Globus pallidus (tissue), 1 donor: ENCODE data around the gene UIMC1.
"Not testable (repeated sequence)": the region's sequence is repeated elsewhere in the genome, so short reads cannot be mapped to it uniquely, and the experiment has no call there.

Source experiments
- DNase-seq: peaks from one replicate; pipeline ENCODE4 v3.0.0-alpha.2; 2015; ENCODE audit warnings: low spot score

Gene UIMC1

DNA sequence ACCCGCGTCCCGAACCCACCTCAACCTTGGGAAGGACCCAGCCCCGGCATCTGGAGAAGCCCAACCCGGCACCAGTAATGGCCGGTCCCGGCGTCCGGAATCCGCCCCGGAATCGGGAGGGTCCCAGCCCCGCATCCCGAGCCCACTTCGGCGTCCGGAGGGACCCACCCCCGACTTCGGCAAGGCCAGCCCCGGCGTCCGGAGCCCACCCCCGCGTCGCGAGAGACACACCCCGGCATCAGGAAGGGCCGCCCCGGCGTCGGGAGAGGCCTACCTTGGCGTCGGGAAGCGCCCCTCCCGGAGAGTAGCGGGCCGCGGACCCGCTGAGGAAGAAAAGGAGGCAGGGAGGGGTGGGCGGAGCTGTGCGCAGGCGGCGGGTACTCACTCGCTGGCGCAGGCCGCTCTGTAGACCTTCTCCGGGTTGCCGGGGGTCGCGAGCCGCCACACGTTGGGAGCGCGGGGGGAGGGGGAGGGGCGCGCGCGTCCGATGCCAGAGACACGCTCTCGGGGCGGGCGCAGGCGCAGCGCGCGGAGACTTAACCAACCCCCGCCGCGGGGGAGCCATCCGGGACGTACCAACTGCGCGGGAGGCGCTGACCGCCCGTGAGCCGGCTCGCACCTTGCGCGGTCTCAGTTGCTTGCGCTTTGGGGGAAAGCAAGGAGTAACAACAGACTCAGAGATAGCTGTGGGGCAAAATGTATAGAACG is at the start of gene UIMC1:
UIMC1 (minus strand) TSS at position 515 of the 708 bp plus-strand sequence. CDS start 24,164 bp downstream, outside the sequence.
- peak; percentile 81 for DNase-seq

DNA sequence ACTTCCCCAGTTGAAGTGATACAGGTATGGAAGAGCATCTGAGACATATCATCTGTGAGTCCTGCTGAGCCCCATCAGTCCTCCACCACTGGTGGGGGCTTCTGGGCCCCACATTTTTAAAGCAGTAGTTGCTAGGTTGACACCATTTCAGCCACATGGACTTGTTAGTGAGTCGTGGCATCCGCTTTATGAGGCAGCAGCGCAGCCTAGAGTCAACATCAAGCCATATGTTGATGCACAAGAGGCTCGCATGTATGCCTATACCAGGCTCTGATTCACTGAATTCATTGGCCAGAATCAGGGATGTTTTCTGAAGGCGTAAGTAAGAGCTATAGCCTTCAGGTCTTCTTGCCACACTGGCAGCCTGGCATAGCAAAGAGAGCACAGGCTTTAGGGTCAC is 42.7 kb upstream of the UIMC1 start:
- DNase-seq: no peak

GRCh38 chr5:177048531-177048930 is 42.0 kb upstream of the UIMC1 start:
- DNase-seq: not testable (repeated sequence)

- DNase-seq: no peak
These were observed 39.1 kb upstream of the UIMC1 start for GRCh38 chr5:177045631-177046030.

- no peak for DNase-seq
These were observed 38.1 kb upstream of the UIMC1 start for GRCh38 chr5:177044641-177045040.

DNA sequence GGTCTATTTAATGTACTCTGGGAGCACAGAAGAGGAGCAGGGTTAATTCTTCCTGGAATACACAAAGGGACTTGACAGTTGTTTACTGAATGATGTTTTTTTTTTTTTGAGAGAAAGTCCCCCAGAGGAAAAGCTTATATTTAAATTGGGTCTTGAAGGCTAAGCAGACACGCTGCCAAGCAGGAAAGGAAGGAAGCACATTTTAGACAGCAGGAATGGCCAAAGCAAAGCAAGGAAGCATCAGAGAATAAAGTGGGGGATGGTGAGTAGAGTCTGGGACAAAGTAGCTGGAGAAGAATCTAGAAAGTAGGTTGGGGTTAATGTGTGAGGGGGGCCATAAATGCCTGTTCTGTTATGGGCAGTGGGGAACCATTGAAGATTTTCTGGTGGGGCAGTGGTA is 37.4 kb upstream of the UIMC1 start:
- DNase-seq: no peak

DNA sequence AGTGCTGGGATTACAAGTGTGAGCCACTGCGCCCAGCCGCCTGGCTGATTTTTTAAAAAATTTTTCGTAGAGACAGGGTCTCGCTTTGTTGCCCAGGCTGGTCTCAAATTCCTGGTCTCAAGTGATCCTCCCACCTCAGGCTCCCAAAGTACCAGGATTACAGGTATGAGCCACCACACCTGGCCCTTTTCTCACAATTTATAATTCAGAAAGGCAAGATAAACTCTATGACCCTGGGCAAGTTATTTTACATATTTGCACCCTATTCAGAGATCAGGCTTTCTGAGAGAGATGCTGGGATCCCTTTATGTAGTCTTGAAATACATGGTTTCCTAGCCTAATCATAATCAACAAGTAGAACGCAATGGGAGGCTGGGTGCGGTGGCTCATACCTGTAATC is 36.5 kb upstream of the UIMC1 start:
- DNase-seq: no peak

DNA sequence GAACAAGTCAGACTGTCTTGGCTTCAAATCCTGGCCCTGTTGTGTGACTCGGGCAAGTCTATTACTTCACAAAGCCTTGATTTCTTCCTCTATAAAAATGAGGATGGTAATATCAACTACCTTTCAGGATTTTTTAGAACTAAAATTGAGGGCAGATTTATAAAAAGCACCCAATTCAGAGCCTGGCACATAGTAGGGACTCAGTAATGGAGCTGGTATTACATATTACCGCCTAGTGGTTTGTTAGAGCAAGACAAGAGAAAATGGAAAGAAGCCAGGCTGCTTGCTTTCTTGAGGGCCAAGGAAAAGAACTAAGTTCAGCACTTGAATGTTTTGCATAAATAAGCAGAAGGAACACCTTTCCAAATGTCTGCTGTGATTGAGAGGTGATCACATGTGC is 35.4 kb upstream of the UIMC1 start:
- no peak for DNase-seq

DNA sequence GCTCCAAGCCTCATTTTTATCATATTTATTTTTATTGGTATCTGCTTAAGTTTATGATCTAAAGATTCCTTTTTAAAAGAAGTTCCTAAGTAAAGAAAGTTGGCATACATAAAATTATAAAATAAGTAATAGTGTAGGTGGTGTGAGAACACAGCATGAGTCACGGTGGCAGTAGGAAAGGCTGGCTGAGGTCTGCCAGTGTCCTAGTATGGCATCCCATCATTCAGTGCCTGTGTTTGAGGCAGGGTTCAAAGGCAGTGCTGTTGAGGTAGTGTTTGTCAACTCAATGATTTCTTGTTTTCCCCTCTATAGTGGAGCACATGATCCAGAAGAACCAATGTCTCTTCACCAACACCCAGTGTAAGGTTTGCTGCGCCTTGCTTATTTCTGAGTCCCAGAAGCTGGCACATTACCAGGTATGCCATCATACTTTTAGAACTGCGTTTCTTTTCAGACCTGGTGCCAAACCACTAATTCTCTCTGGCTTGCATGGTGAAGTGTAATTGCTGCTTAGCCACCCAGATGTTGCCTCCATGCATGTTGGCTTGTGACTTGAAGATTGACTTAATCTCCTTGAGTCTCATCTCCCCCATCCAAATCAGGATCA is 34.3 kb upstream of the UIMC1 start:
- no peak for DNase-seq

DNA sequence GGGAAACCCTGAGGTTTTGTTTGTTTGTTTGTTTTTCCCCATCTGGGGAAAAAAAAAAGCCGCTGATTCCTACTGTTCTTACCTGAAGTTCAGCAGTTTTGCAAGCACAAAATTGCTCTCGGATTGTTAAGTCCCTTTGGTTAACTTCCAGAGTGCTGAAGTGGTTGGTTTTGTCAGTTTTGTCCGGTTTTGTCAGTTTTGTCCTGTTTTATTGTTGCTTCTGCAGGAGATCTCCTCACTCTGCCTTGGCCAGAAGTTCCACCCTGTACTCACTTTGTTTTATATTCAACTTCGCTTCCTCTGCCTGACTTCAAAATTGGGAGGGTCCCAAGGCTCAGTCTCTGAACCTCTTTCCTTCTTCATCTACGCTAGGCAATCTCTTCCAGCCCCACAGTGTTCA is 30.3 kb upstream of the UIMC1 start:
- DNase-seq: no peak

- no peak for DNase-seq
These were observed 29.9 kb upstream of the UIMC1 start for GRCh38 chr5:177036443-177036842.

- no peak for DNase-seq
These were observed 29.4 kb upstream of the UIMC1 start for GRCh38 chr5:177035976-177036375.

DNA sequence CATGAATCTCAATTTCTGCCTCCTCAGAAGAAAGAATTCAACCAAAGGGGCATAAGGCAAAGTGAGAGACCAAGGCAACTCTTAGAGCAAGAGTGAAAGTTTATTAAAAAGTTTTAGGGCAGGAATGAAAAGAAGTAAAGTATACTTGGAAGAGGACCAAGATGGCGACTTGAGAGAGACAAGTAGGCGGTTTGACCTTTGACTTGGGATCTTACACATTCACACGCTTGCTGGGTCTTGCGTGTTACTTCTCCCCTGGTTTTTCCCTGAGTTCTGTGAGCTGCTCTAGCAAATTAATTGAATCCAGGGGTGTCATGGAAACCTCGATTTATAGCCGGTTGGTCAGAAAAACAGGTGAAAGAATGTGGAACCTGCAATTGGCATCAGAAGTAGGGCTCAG is 22.9 kb upstream of the UIMC1 start:
- no peak for DNase-seq

DNA sequence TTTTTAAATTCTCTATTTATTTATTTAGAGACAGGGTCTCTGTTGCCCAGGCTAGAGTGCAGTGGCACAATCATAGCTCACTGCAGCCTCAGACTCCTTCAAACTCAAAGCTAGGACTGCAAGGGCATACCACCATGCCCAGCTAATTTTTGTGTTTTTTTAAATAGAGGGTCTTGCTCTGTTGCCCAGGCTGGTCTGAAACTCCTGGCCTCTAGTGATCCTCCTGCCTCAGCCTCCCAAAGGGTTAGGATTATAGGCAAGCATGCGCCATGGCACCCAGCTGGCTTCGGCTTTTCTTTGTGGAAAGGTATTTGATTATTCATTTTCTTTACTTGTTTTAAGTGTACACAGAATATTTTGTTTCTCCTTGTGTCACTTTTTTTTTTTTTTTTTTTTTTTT is 21.1 kb upstream of the UIMC1 start:
- DNase-seq: no peak

GRCh38 chr5:177025101-177025601 is 18.6 kb upstream of the UIMC1 start:
- DNase-seq: no peak

GRCh38 chr5:177024559-177024958 is 18.0 kb upstream of the UIMC1 start:
- no peak for DNase-seq

DNA sequence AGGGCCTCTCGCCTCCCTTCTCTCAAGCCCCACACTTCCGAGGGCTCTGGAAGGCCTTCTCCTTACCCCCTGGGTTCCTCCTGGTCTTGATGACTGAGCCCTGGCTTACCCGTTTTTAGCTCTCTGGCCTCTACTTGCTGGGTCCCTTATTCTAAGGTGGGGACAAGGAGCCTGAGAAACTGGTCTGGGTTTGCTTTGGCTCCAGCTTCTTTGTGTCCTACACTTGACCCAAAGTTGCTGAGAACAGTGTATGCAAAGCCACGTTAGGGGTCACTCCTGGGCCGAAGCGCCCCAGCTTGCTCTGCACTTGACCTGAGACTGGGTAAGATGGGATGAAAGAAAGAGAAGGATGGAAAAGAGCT is 16.7 kb upstream of the UIMC1 start:
- no peak for DNase-seq

- peak; percentile 80 for DNase-seq
These were observed 16.1 kb upstream of the UIMC1 start, which contains the start of gene ZNF346 for GRCh38 chr5:177022386-177023302. Gene ZNF346, plus strand, starts transcription at chr5:177022696. Its CDS starts 43 bp downstream, at chr5:177022739.

DNA sequence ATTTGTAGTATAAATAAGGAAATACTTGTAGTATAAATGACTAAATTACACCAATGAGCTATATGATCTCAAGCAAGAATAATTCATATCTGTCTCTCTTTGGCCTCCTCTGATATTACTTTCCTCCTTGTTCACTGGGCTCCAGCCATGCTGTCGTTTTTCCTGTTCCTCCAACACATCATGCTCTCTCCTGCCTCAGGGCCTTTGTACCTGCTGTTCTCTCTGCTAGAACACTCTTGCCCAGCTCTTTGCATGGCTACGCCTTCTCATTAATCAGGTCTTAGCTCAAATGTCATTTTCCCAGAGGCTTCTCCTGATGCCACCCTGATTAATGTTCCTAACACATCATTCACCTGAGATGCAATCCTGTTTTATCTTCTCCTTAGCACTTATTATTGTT is 13.5 kb upstream of the UIMC1 start:
- no peak for DNase-seq

DNA sequence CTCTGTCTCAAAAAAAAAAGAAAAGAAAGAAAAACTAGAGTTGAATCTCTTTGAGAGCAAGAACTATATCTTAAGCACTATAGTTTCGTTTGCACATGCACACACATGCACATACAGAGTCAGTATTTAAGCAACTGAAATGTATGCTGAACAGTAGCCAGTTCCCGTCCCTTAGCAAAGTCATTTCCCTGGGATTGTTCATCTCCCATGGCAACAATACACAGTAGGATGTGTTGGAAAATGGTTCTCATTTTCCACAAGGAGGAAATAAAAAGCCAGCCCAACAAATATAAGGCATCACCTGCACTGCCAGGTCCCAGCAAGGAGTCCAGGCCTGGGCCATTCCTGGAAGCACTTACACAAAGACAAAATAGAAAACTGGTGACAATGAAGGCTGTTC is 11.8 kb upstream of the UIMC1 start:
- DNase-seq: no peak

GRCh38 chr5:177015156-177015555 is 8.6 kb upstream of the UIMC1 start:
- DNase-seq: no peak

GRCh38 chr5:177010153-177010552 is 3.6 kb upstream of the UIMC1 start:
- no peak for DNase-seq

DNA sequence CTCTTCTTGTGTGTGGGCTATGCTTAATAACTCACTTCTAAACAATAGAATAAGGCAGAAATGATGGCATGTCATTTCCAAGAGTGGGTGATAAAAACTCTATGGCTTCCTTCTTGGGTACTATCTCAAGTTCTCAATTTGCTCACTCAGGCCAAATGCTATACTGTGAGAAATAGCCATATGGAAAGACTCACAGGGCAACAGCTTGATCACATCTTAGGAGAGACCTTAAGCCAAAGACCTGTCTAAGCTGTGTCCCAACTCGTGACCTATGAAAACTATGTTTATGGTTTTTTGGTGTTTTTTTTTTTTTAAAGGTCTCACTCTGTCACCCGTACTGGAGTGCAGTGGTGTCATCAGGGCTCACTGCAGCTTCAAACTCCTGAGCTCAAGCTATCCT is 2.1 kb upstream of the UIMC1 start:
- DNase-seq: no peak
